Left hindlimb (tissue), 1 donor: ENCODE measurements around the gene RAD51B.
"Not testable (repeated sequence)": the region's sequence is repeated elsewhere in the genome, so short reads cannot be mapped to it uniquely, and the experiment has no call there.

Experiments used
- DNase-seq: peaks from one replicate; pipeline ENCODE4 v3.0.0-alpha.2; 2018

The RAD51B gene

GRCh38 chr14:67987606-67988005 is 168.0 kb downstream of the RAD51B start:
- DNase-seq, result peak; percentile 76

- DNase-seq, result not testable (repeated sequence)
Measured at GRCh38 chr14:67988210-67988609, 168.6 kb downstream of the RAD51B start.

GRCh38 chr14:67990576-67990975 is 171.0 kb downstream of the RAD51B start:
- no peak for DNase-seq

GRCh38 chr14:67994531-67994930 is 175.0 kb downstream of the RAD51B start:
- no peak for DNase-seq

DNA sequence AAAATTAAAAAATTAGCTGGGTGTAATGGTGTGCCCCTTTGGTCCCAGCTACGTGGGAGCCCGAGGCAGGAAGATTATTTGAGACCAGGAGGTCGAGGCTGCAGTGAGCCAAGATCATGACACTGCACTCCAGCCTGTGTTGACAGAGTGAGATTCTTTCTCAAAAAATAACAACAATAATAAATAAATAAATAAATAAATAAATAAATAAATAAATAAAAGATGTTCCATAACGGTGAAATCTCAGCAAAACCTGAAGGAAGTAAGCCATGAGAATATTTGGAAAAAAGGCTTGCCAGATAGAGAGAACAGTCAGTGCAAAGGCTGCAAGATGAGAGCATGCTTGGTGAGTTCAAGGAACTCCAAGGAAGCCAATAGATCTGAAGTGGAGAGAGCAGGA is 176.7 kb downstream of the RAD51B start:
- no peak for DNase-seq

DNA sequence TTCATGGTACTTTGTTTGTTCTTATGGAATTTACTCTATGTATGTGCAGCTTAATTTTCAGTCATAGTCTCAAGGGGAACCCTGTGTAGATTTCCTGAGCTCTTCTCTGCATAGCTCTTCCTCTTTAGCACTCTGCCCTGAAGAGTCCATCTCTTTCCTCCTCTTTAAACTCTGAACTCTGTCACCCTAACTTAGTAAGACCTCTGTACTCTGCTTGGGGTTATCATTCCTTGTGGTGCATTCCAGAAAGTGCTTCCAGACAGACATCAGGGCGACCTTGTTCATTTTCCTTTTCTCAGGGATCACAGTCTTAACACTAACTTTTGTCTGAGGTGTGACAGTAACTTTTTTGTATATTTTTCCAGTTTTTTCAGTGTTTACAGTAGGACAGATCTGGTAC is 179.3 kb downstream of the RAD51B start:
- DNase-seq, result no peak

DNA sequence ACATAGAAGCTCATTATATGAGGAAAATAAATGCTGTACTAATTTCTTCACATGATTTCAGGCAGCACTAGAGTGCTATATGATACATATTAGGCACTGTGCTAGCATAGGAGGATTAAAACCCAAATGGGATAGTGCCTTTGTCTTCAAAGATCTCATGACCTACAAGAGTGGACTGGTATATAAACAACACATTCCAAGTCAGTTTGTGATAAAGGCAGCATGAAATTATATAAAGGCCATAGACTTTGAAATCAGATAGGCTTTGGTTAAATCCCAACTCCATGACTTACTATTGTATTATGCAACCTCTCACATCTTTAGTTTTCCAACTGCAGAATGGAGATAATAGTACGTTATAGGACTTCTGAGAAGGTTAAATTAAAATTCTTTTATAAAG is 179.7 kb downstream of the RAD51B start:
- DNase-seq, result no peak

GRCh38 chr14:67999705-68000384 is 180.3 kb downstream of the RAD51B start:
- no peak for DNase-seq

- no peak for DNase-seq
Measured at GRCh38 chr14:68000511-68000910, 180.9 kb downstream of the RAD51B start.

DNA sequence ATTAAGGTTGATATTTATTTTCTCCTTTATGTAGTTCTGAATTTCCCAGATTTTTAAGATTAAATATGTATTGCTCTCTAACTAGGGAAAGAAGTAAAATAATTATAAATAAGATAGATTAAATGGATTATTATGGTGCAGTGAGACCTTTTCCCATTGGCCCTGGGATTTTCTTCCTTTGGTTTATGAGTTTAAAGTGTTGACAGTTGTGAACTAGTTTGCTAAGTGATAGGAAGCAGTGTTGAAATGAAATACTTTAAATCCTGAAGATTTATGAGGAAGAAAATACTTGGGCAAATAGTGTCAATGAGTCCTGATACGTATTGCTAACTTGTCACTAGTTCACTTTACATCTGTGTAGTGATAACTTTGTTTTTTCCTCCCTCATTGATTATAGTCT is 188.9 kb downstream of the RAD51B start:
- no peak for DNase-seq

DNA sequence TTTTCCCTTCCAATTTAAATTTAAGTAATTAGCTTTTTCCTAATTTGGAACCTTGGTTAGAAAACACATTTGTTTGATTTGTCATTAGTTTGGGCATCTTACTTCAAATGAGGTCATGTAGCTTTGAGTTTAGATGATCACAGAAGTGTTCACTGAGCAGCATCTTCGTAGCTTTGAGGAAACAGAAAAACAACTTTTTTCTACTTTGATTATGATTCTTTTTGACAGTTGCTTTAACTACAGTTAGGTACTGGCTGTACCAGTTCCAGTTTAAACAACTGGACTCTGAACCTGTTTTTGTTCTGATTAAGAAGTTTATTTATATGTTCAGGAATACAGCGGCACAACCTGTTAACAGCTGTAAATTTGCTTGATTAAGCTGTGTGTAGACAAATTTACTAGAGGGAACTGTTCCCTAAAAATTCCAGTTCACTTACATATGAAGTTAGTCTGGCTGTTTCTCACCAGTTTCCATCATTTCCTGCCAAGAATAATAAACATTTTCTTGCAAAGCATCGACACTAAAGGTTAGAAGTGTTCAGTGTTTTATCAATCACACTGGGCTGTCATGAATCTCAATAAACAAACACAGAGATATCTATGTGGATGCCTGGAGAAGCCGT is 191.9 kb downstream of the RAD51B start:
- no peak for DNase-seq

DNA sequence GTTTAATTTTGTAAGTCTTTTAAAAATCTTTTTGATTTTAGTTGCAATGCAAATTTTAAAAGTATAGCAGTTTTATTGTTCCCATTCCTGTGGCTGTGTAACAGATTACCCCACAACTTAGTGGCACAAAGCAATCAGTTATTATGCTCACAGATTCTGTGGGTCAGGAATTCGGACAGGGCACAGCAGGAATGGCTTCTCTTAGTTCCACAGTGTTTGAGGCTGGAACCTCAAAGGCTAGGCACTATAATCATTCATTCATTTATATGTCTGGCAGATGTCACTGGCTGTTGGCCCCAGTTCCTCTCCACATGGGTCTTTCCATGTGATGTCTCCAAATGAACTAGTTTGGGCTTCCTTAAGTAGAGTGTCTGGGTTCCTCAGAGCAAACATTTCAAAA is 193.3 kb downstream of the RAD51B start:
- no peak for DNase-seq

GRCh38 chr14:68013326-68013725 is 193.7 kb downstream of the RAD51B start:
- DNase-seq, result no peak

DNA sequence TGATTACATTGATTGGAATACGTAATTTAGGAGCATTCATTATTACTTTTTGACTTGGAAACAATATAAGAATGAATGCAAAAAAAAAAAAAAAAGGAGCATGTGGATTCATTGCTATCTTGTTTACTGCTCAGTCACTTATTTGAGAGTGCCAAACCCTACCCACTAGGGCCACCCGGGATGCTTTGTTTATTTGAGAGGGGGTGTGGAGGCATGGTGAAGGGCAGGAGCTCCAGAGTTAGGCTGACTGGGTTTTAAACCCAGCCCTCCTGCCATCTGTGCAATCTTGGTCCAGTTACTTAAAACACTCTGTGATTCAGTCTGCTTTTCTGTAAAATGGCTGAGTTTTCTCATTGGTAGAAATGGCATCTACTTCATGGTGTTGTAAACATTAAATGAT is 195.2 kb downstream of the RAD51B start:
- no peak for DNase-seq

GRCh38 chr14:68015356-68016254 is 196.0 kb downstream of the RAD51B start:
- no peak for DNase-seq

GRCh38 chr14:68016255-68016914 is 196.8 kb downstream of the RAD51B start:
- DNase-seq, result no peak

DNA sequence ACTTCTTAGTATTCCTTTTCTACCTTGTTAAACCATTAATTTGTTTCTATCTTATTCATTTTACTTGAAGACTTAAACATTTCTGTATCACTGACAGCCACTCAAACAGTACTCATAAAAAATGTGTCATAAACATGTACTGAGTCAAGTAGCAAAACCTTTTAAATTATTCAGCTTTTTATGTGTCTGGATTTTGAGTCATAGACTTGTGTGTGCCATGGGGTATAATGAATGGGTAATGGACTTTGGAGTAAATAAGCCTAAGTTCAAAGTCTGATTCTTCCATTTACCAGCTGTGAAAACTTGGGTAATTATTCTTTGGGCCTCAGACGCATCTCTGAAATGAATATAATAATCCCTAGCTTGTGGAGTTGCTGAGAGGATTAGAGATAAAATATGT is 199.0 kb downstream of the RAD51B start:
- DNase-seq, result no peak

DNA sequence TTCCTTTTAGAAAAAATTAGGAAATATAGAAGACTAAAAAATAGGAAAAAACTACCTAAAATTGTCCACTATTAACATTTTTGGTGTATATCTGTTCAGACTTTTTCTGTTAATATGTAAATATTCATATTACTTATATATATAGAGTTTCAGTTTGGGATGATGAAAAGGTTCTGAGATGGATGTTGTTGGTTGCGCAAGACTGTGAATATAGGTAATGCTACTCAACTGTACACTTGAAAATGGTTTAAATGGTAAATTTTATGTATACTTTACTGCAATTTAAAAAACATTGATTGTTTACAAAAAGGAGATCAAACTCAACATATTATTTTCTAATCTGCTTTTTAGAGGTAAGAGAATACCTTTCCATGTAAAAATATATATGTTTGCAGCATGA is 200.9 kb downstream of the RAD51B start:
- no peak for DNase-seq

DNA sequence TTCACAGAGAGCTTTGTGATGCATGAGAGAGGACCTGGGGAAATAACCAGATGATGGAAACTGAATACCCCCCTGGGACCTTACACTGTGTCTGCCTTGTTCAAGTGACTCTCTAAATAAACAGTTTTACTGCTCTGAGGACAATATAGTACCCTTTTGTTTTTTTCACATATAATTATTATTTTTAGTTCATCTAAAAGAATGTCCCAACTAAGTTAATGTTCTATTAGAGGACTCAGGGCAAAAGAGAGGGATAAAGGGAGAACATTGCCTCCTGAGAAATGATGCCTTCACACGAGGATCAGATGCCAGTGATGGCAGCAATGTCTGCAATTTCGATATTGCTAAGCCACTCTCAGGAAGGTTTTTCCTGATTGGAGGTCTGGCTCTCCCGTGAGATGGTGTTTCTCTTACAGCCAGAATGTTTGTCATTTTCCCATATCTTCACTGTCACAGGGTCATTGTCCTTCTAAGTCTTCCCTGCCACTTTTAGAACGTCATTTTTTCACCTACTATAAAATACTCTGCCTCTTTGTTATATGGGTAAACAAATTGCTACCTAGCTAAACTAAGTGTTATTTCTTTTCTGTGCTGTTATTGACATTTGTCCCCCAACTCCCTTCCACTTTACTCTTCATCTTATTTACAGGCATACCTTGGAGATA is 201.6 kb downstream of the RAD51B start:
- DNase-seq, result no peak

- DNase-seq, result no peak
Measured at GRCh38 chr14:68027276-68027675, 207.7 kb downstream of the RAD51B start.

DNA sequence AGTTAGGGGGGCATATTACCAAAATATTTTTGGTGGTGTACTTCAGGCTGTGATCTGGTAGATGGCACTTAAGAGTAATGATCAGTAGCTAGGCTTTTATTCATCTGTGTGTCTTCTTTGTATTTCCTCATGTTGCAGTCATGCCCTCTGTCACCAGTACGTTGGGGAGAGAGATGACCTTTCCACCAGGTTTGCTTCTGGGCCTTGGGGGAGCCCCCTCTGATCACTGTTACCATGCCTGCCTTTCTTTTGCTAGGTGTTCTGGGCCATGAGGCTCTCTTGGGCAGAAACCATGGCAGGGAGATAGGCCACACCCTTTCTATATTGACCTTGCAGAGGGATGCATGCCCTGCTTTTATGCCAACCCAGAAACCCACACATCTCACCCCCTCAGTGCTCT is 208.5 kb downstream of the RAD51B start:
- no peak for DNase-seq

- not testable (repeated sequence) for DNase-seq
Measured at GRCh38 chr14:68031011-68031410, 211.4 kb downstream of the RAD51B start.

GRCh38 chr14:68032154-68032553 is 212.6 kb downstream of the RAD51B start:
- DNase-seq, result no peak
